Measurements from ENCODE around the gene FRS3.
A peak's percentile ranks its signal among the peaks of the same experiment; 100 is the strongest.

FRS3 gene

GRCh38 chr6:41789390-41789724, 9.7 kb upstream of the FRS3 start:
- no peak for DNase-seq

GRCh38 chr6:41787219-41787917, 7.7 kb upstream of the FRS3 start, which contains the start of gene TOMM6:
Gene TOMM6 (plus strand): TSS chr6:41787694. CDS start chr6:41787698, 4 bp downstream.
- DNase-seq = peak; percentile 85 to 94

- DNase-seq = peak; percentile 75 to 89
Observed at GRCh38 chr6:41786451-41787218, 6.9 kb upstream of the FRS3 start.

GRCh38 chr6:41785689-41786450, 6.2 kb upstream of the FRS3 start:
- no peak for DNase-seq

- DNase-seq = no peak
Observed at GRCh38 chr6:41785254-41785653, 5.6 kb upstream of the FRS3 start.

- DNase-seq = no peak
Observed at GRCh38 chr6:41784581-41785171, 5.0 kb upstream of the FRS3 start.

- no peak for DNase-seq
Observed at GRCh38 chr6:41783106-41783780, 3.5 kb upstream of the FRS3 start.

GRCh38 chr6:41781366-41781730, 1.6 kb upstream of the FRS3 start:
- DNase-seq = no peak

GRCh38 chr6:41780551-41781365, 1.1 kb upstream of the FRS3 start, which contains the start of gene PRICKLE4:
Gene PRICKLE4 (plus strand): TSS chr6:41780782. CDS start chr6:41783474, 2,692 bp downstream.
- DNase-seq = no peak

GRCh38 chr6:41779336-41779735, 364 bp downstream of the FRS3 start:
- no peak for DNase-seq

- no peak for DNase-seq
Observed at GRCh38 chr6:41778895-41779294, 805 bp downstream of the FRS3 start.

GRCh38 chr6:41777551-41778285, 2.0 kb downstream of the FRS3 start:
- no peak for DNase-seq

GRCh38 chr6:41775293-41775882, 4.3 kb downstream of the FRS3 start:
- DNase-seq = no peak

GRCh38 chr6:41774841-41775240, 4.9 kb downstream of the FRS3 start:
- DNase-seq = no peak

- no peak for DNase-seq
Observed at GRCh38 chr6:41771058-41771983, 8.4 kb downstream of the FRS3 start.

- DNase-seq = no peak
Observed at GRCh38 chr6:41770381-41771057, 9.2 kb downstream of the FRS3 start.

GRCh38 chr6:41769376-41769775, 10.3 kb downstream of the FRS3 start:
- DNase-seq = no peak

GRCh38 chr6:41768545-41769308, 11.0 kb downstream of the FRS3 start:
- no peak for DNase-seq

Measured in NCI-H1930 (cell line).